Activated CD4-positive, alpha-beta T cell treated with anti-CD3 and anti-CD28 coated beads for 1 hour (primary cell): ENCODE data around the gene TULP1.
"Not testable (repeated sequence)": the region's sequence is repeated elsewhere in the genome, so short reads cannot be mapped to it uniquely, and the experiment has no call there.

Source experiments
- DNase-seq: peaks from one replicate; pipeline ENCODE4 v3.0.0-alpha.2; 2020

The TULP1 gene

DNA sequence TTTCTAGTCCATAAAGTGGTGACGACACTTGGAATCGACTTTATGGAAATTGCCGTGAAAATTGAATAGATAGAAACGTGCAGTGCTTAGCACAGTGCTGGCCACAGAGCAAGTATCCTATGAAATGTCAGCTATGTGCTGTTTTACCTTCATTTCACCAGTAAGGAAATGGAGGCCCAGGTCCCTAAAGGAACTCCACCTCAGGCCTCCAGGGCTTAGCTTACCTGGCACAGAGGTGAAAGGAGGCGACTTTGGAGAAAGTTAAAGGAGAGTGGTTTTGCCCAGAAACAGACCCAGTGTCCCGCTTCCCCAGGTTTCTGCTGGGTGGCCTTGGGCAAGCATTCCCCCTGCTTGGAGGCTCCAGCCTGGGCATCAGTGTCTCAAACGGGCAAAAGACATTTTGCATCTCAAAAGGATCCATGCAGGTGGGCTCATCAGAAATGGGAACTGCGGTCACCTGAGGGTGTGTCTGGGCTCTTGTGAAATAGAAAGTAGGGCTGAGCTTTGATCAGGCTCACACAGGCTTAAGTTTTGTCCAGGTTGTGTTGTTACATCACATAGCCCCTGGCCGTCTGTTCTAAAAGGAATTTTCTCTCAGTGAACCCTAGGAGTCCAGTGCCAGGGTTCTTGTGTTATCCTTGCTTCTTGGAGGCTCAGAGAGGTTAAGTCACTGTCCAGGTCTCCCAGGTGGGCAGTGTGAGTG is 6.8 kb upstream of the TULP1 start:
- DNase-seq: no peak

DNA sequence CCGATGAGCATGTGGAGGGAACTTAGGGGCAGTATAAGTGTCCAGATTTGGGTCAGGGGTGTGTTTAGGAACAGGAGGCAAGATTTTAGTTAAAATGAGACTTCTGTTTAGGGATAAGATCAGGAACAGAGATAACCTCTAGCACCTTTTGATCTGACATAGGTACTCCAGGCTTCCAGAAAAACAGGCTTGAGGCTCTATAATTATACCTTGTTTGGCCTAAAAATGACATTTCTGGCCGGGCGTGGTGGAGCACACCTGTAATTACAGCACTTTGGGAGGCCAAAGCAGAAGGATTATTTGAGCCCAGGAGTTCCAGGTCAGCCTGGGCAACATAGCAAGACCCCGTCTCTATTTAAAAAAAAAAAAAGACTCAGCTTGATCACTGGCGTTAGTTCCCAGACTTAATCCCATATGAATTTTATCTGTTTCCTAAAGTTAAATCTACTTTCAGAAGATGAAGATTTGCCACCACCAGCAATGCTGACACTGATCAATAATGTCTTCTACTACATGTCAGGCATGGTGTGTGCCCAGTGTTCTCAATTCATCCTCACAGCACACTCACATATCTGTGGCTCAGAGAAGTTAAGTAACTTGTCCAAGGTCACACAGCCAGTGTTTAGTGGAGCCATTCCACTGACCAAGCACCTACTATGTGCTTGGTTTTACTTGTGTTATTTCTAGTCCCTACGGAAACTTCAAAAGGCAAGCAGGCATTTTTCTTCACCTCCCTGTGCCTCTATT is 6.0 kb upstream of the TULP1 start:
- no peak for DNase-seq

DNA sequence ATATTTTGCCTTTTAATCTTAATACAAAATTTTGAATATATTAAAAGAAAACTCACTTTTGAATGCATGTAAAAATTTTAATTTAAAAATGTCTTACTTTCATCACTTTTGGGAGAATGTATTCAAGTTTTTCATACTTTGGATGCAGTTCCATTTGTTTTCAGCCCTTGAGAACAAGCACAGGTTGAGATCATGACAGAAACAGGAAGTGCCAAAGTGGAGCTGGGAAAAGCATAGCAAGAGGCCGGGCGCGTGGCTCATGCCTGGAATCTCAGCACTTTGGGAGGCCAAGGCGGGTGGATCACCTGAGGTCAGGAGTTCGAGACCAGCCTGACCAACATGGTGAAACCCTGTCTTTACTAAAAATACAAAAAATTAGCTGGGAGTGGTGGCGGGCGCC is 5.3 kb upstream of the TULP1 start:
- DNase-seq: not testable (repeated sequence)

DNA sequence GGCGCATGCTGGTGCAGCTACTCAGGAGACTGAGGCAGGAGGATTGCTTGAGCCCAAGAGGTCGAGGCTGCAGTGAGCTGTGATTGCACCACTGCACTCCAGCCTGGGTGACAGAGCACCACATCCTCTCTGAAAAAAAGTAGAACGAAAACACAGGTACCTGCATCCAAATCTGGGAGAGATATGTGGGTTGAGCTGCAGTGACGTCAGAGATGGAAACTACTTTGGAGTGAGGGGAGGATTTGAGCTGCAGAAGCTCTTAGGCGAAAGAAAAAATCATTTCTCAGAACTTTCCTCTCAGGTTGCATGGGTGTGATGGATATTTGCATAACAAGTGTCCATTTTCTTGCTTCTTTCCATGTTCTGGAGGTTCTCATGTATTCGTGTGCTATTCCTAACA is 4.0 kb upstream of the TULP1 start:
- no peak for DNase-seq

DNA sequence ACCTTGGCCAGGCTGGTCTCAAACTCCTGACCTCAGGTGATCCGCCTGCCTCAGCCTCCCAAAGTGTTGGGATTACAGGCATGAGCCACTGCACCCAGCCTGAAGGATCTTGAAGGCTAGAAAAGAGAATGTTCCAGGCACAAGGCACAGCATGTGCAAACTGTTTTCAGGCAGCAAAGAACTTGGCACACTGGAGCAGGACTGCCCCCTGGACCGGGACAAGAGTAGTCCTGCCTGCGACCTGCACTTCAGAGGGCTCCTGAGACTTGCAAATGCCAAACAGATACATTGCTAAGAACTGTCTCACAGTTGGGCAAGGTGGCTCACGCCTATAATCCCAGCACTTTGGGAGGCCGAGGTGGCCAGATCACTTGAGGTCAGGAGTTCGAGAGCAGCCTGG is 3.2 kb upstream of the TULP1 start:
- not testable (repeated sequence) for DNase-seq

DNA sequence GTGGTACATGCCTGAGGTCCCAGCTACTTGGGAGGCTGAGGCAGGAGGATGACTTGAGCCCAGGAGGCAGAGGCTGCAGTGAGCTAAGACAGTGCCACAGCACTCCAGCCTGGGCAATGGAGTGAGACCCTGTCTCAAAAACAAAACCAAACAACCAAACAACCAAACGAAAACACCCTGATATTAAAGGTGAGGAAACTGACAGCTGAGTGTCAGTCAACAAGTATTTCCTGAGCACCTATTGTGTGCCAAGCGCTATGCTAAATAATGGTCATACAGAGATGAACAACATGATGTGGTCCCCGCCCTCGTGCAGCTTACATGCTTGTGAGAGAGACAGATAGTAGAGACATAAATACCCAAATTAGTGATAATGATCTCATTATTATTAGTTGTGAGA is 1.9 kb upstream of the TULP1 start:
- no peak for DNase-seq

DNA sequence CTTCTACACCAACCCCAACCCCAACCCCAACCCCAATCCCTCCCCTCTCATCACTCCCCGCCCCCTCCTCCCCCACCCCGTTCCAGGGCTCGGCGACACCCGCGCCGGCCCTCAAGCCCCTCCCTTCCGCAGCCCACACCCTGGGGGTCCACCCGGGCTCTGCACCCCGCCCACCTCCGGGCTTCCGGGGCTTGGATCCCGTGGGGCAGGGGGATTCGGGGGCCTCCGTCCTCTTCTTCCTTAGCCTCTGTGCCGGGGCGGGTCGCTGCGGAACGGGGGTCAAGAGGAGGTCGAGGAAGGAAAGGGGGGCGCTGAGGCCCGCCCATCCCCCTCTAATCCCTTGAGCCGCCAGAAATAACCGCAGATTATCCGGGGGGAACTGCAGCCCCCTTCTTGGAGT is 690 bp downstream of the TULP1 start:
- no peak for DNase-seq

DNA sequence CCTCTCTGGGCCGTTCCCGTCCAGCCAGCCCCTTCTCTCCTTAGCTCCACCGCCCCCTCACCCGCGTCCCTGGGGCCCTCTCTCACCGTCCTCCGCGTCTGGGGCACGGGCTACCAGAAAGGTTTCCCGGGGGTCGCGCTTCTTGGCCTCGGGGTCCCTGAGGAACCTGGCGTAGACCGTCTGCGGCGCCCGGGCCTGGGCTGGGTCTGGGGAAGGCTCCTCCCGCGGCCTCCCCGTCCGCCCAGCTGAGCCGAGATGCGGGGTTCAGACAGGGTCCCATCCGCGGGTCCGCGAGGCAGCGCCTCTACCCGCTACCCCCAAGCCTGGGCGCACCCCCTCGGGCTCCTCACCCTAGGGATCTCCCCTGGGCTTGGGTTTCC is 1.1 kb downstream of the TULP1 start:
- DNase-seq: no peak

DNA sequence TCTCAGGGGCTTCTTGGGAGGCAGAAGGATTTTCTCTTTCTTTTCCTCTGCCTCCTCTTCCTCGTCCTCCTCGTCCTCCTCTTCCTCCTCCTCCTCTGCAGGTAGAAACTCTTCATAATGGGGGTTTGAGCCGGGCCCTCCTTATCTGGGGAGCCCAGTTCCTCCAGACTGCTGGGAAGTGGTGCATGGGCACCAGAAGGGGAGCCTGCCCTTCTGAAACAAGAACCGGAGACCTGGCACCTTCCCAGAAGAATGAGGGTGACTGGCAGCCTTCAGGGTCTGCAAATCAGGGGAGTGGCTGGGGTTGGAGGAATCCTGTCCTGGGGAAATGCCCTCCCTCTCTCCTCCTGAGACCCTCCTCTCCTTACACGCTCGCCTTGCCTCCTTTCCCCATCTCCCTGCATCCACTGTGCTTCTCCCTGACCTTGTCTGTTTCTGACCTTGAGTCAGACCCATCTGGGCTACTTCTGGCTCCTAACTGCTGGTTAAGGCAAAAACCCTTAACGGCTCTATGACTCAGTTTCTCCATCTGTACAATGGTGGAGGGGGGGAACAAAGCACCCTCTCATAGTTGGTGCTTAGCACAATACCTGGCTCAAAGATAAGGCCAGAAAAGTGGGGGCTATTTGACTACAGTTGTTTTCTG is 1.7 kb downstream of the TULP1 start:
- no peak for DNase-seq

DNA sequence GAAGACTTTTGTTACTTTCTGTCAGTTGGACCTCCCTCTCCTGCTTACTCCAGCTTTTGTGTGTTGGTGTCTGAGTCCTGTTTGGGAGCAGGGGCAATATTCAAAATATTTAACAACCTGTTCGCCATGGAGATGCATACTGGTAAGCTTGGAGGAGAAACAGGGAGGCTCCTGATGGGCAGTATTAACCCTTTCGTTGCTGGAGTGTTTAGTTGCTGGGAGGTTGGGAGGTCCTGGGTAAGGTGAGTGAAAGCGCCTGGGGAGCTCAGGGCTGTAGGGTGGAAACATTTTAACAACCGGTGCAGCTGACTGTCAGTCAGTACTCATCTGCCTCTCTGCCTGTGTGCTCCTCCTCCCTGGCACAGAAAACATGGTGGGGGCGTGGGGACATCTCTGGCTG is 4.2 kb downstream of the TULP1 start:
- no peak for DNase-seq

DNA sequence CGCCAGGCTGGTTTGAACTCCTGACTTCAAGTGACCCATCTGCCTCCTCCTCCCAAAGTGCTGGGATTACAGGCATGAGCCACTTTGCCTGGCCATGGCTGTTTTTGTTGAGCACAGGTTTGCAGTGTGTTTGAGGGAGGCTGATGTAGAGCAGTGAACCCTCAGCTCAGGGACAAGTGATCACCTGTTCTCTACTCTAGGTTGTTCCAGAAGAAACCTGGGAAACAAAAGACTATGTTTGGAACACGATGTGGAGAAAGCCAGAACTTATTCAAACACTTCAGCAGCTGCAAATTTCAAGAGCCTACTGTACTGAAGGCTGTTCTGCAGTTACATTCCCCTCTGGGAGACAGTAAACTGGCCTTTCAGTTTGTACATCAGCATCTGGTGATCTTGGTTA is 4.7 kb downstream of the TULP1 start:
- no peak for DNase-seq

DNA sequence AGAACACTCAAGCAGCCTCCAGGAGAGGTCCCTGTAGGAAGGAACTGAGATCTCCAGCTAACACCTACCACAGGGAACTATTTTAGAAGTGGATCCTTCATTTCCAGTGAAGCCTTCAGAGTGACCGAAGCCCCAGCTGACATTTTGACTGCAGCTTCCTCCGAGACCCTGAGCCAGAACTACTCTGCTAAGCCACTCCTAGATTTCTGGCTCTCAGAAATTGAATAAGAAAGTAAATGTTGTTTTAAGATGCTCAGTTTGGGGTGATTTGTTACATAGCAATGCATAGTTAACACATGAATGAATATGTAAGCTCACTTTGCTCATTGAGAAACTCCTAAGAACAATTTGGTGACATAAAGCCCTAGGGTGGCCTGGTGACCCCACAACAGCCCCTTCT is 5.5 kb downstream of the TULP1 start:
- no peak for DNase-seq

DNA sequence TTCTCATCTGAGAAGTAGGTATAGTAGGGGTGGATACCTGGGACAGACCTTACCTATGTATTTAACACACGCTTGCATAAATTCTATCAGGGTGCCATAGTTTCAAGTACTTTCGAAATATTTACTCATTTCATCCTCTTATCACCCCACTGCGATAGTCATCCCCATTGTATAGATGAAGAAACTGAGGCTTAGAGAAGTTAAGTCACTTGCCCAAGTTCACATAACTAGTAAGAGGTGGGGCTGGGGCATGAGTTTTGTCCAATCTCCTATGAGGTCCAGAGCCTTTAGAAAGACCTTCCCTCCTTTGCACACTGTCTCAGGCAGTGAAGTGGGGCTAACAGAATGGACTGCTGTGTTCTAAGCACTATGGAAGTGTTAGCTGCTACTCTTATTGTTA is 6.2 kb downstream of the TULP1 start:
- DNase-seq: no peak

DNA sequence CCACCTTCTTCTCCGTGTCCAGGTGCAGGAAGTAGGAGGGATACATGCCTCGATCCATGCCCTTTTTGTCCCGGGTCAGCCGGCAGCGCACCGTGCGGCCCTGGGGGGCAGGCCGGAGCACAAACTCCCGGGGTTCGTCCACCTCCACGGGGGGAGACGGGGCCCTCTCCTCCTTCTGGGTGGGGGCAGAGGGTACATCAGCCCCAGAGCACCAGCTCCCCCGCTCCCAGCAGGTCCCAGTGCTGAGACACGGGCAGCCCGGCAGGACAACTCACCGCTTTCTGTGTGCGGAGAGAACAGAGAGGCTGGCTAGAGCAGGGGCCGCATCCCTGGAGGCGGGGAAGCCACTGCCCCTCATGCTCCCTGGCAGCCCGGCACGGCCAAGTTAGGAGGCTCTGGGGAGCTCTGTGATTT is 6.7 kb downstream of the TULP1 start:
- DNase-seq: no peak

DNA sequence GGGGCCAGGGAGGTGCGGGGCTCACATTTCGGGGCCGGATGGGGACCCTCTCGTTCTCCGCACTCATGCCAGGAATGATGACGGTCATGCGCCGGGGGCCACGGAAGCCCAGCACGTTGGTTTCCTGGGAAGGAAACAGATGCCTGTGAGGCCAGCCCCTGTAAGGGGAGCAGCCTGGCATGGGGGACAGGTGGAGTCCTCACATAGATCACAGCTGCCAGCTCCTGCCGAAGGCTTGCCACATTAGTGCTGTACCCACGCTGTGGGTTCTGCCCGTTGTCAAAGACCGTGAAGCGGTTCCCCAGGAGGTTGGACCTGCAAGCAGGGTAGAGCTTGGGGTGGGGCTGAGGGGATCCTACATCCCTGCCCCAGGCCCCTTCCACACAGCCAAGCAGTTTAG is 9.2 kb downstream of the TULP1 start:
- no peak for DNase-seq

DNA sequence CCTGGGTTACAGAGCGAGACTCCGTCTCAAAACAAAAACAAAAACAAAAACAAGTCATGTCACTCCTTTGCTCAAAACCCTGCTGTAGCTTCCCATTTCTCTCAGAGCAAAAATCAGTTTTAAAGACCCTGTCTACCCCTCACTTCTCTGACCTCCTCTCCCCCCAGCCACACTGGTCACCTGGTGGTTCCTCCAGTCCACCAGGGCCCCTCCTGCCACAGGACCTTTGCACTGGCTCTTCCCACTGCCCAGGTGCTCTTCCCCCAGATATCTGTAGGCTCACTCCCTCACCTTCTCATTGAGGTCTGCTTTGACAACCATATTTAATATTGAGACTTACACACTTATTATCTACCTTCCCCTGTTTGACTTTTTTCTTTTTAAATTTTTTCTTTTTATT is 10.9 kb downstream of the TULP1 start:
- no peak for DNase-seq

DNA sequence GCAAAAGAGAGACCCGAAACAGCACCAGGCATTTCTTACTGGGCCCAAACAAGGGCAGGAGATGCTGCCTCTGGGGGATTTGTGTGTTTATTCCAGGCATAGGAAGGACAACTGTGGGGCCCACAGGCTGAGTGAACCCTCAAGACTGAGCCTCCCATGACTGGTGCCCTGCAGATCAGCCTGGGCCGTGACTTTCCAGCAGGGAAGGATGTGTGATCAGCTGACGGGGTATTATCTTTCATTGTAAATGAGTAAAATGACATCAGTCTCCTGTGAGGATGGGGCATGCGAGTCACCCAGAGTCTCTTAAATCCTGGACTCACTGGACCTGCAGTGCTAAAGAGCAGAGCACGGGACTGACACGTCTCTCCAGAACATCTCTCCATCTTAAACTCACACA is 11.9 kb downstream of the TULP1 start:
- DNase-seq: no peak

DNA sequence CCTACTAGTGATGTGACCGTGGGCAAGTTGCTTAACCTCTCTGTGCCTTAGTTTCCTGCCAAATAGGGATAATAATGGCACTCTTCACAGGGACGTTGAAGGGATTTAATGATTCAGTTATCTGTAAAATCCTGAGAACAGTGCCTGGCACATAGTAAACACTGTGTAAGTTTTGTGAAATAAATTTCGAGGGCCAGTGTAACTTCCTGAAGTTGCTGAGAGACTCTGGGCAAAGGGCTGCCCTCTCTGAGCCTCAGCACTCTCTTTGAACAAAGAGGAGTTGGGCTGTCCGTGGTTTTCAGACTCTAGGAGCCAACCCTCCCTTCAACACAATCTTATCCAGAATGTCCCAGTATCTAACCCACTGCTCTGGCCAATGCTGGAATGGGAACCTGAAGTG is 13.3 kb downstream of the TULP1 start:
- no peak for DNase-seq

DNA sequence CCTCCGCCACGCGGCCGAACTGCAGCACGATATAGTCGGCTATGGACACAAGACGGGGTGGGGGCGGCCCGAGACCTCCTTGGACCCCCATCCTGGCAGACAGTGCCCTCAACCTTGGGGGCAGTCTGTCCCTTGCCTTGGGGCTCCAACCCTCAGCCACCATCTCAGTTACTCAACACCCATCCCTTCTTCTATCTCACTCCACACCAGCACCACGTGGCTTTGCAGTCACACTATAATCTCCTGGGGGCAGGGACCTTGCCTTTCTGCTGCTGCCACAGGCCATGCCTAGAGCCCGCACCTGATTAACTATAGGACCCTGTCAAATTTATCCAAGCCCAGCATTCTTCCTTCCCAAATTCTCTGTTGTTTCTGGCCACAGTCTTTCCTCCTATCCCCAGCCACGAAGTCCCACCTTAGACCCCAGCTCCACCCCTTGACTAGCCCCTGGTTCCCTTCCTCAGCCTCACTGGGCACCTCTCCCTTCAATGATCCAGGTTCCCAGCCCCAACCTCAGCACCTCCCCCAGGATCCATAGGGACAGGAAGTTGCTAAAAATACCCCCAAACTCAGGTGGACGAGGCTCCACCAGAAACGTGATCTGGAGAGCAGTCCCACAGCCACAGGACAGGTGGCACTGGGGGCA is 14.2 kb downstream of the TULP1 start:
- no peak for DNase-seq

DNA sequence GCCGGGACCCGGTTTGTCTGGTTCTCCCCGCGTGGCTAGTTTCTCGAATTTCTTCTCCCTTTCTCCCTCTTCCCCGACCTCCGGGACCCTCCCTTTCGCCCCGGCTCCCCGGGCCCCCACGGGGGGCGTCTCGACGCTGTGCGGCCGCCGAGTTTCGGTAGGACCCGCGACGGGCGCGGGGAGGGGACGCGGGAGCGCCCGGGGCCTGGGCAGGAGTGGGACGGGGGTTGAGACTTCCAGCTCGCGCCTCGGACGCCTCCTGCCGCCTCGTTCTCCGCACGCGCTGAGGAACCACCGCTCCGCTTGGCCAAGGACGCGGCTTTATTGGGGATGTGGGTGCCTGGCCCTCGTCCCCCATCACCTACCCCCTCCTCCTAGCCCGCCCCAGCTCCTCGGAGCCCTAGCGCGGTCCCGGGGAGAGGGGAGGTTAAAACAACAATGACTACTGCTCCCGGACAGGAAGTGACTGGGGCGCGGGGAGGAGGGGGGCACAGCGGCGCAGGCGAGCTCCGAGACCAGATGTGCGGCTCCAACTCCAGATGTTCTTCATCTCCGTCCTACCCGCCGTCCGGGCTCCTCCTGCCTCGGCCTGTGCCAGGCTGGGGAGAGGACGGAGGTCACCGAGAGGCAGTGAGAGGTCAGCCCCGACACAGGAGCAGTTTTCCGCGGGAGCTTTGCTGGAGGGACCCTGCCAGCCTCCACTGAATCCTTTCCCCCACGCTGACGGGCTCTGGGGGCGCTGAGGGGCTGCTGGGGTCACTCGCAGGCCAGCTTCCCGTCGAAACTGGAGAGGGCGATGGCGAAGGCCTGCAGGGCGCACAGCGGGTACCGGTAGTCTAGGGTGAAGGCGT is 14.9 kb downstream of the TULP1 start:
- DNase-seq: no peak

DNA sequence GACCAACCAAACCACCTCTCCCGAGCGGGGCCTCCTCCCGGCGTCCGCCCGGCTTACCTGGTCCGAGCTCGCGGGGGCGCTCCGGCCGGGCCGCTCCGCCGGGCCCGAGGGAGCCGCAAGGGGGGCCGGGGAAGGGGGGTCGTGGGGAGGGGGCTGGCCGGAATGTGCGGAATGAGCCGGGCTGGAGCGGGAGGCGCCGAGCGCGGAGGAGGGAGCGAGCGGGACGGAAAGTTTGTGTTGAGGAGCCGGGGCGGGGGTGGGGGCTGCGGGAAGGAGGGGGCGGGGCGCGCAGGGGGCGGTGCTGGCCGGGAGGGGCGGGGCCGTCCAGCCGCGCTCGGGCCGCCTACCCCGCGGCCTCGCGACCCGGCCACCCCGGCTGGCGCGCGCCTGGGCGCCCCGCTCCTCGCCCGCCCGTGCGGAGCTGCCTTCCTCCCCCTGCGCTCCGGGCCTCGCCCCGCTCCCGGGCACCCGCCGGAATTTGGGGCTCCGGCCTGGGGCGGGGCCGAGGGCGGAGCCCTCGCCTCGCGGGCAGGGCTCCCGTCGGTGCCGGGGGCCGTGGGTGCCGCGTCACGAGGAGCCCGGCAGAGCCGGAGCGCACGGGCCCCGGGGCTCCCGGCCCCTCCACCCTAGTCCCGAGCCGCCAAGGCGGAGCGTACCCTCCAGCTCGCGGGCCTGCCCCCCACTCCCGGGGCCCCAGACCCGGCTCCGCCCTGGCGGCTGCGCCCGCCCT is 15.7 kb downstream of the TULP1 start, which contains the start of gene TEAD3:
Gene TEAD3, minus strand, starts transcription at position 239 of the 730 bp plus-strand sequence.
- DNase-seq: peak; percentile 38
